Right renal pelvis (tissue), 4 donors: ENCODE measurements around the gene VSIG10L. TPM values are rescaled to one million over a fixed set of nuclear protein-coding genes. Genes with fewer than 3 reads are reported as not detected.
A peak's percentile ranks its signal among the peaks of the same experiment; 100 is the strongest.

Experiments used
- DNase-seq, 4 donors: peaks; one replicate each; pipeline ENCODE4 v3.0.0-alpha.2; 2013; ENCODE audit warnings: low read depth in 4 of 4, low spot score in 3 of 4, missing footprints in 1 of 4
- polyA plus RNA-seq, 4 donors: library from polyadenylated mRNA; unstranded; fragments of 120-200 nt; gene quantifications; one replicate each; pipeline ENCODE4 v1.2.1, GENCODE V29; 2013; ENCODE audit not compliant: insufficient read length in 4 of 4

Gene VSIG10L
- 1 to 10 TPM; 4.3 to 5.2 (median 5.0) TPM for polyA plus RNA-seq

DNA sequence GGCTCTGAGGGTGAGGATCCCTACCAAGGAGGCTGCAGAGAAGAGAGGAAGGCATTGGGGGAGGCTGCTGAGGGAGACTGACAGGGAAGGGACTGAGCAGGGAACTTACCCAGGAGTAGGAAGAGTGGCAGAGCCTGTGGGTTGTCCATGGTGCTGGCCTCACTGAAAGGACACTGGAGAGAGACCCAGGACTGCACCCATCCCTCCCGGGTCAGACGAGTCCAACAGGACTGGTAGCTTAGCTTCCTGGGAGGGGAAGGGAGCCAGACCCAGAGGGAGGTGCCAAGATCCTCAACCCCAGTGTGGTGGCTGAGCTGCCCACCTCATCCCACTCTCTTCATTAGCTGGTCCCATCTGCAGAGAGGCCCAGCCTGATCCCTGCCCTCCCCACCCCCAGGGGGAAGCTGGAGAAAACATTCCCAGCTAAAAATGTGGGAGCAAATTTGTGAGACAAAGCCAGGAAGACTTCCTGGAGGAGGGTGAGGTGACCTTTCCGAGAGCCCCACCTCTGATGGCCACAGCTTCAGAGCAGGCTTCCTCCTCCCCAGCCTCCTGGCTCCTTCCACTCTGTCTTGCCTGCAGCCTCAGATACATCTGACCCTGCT lies at the start of gene VSIG10L:
TSS of gene VSIG10L (minus strand) at position 164 of the 605 bp plus-strand sequence. CDS start at position 149, 15 bp downstream.
- no peak for DNase-seq

DNA sequence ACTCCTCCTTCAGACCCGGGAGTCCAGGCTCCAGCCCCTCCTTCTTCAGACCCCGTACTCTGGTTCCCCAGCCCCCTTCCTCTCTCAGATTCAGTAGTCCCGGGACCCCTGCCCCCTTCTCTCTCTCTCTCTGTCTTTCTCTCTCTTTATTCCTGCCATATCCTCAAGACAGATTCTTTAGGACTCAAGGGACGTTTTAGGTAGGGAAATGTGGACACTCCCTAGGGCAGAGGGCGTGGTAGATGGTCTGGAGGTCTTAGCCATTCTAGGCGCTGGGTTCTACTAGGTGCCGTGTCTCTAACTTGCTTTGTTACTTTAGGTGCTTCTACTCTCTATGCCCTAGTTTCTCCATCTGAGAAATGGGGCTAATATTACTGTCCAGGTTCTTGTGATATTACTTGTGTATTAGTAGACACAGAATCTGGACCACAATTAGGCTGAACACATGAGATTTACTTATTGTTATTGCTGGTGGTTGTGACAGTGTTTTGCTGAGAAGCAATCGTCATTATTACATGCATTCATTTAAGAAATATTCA lies 49.2 kb upstream of the VSIG10L start:
- DNase-seq, result no peak

DNA sequence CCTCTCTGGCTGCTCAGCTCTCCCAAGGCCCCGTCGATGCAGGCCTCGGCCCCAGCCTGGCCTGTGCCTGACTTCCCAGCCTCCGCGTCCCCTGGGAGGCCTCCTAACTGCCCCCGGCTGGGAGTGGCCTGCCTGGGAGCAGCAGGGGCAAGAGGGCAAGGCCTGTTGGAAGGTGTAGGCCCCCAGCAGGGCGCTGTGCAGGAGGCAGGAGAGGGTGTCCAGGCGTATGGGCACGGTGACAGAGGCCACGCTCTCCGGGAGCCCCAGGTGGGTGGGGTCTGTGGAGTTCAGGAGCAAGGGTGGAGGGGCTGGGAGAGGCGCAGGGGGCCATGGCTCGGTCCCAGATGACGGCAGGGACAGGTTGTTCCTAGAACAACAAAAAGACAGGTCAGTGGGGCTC lies 47.2 kb upstream of the VSIG10L start:
- no peak for DNase-seq

DNA sequence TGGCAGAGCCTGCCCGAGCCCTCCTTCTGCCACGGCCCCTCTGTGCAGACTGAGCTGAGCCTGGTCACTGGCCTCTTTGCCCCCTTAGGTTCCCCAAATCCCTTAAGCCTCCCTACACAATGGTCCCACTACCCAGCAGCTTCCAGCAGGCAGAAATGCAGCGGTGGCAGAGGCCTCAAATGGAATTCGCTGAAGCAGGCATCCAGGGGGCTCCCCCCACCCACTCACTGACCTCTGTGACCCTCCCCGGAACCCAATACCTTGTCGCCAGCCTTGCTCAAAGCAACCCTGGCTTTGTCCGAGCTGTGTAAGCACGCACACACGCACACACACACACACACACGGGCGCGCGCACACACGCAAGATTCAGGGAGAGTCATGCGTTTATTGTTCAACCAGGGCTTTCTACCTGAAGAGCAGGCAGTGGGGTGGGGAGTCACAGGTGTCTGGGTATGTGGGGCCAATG lies 46.0 kb upstream of the VSIG10L start, which contains the start of gene LIM2:
TSS of gene LIM2 (minus strand) at position 51 of the 466 bp plus-strand sequence. CDS start 531 bp downstream, outside the sequence.
- DNase-seq, result no peak

DNA sequence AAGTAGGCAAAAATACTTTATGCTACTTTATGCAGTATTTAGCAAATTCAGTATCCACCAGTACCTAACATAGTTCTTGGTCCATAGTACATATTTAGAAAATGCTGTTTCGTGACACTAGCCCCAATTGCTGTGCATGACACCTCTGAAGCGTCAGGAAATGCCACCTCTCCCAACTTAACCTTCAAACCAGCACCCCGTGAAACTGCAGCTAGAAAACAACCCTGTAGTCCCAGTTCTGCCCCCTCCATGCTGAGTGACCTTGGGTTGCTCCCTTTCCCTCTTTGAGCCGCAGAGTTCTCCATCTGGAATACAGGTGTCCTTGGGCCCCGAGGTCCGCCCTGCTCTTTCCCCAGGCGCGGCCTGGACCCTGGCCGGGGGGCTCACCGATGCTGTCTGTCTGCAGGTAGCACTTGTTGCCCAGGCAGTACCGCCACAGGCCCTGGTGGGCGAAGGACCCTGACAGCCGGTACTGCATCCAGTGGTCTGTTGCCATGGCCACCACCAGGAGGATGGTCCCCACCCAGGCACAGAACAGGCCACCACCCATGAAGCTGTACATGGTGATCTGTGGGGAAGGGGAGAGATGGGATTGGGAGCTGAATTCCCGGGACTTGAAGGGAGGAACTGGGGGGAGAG lies 45.1 kb upstream of the VSIG10L start:
- no peak for DNase-seq

DNA sequence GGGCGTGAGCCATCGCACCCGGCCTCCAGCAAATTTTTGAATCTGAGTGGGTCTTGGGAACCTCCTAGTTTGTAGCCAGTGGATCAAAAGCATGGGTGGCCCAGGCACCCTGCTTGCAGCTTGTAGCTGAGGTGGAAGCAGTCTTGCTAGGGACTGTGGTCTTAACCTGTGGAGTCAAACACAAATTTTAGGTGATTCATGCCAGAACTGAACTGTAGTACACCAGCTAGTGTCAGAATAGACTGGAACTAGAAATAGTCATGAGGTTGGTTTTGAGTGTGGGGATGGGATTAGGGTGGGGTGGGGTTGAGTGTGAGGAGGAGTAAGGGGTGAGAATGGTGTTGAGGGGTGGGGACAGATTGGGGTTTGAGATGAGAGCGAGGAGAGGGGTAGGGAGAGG lies 40.1 kb upstream of the VSIG10L start:
- DNase-seq, result no peak

DNA sequence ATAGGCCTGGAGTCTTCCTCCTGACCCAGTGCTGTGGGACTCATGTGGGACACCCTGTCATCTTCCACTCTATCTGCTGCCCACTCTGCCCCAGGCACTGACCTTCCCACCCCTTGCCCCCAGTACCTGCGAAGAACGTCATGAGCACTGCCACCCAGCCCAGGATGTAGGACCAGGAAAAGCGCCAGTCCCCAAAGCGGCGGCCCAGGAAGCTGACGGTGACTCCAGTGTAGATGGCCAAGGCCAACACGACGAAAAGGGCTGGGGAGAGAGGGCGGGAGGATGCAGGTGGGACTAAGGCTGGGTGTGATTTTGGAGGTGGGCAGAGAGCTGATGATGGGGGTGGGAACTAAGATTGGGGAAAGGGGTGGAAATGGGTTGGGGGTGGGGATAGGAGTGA lies 38.4 kb upstream of the VSIG10L start:
- no peak for DNase-seq

DNA sequence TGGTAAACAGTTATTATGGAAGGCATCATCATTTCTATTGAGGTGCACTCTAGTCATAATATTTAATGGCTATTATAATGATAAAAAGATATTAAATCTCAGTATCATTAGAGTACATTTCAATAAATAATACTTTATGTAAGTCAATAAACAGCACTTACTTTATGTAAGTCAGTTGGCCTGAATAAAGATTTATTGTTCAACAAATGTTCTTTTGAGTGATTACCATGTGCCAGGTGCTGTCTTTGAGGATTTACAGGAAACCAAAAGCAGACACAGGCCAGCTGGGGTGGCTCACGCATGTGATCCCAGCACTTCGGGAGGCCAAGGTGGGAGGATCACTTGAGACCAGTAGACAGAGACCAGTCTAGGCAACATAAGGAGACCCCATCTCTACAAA lies 35.5 kb upstream of the VSIG10L start:
- no peak for DNase-seq

DNA sequence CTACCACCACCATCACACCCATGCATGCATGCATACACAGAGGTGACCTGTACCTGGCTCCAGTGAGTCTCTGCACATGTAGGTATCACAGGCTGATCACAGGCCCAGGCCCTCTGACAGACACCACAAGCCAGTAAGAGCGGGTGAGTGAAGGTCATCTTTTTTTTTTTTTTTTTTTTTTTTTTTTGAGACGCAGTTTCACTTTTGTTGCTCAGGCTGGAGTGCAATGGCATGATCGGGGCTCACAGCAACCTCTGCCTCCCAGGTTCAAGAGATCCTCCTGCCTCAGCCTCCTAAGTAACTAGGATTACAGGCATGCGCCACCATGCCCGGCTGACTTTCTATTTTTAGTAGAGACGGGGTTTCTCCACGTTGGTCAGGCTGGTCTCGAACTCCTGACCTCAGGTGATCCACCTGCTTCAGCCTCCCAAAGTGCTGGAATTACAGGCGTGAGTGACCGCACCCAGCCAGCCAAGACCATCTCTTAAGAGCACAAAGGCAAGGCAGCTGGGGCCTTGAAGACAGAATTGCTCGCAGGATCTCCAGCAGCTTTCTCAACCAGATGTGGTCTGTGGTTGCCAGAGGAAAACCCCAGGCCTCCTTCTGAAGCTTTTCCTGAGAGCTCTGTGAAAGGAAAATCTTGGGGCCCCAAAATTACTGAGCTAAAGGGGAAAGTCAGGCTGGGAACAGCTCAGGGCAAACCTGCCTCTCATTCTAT lies 33.7 kb upstream of the VSIG10L start:
- DNase-seq, result no peak

DNA sequence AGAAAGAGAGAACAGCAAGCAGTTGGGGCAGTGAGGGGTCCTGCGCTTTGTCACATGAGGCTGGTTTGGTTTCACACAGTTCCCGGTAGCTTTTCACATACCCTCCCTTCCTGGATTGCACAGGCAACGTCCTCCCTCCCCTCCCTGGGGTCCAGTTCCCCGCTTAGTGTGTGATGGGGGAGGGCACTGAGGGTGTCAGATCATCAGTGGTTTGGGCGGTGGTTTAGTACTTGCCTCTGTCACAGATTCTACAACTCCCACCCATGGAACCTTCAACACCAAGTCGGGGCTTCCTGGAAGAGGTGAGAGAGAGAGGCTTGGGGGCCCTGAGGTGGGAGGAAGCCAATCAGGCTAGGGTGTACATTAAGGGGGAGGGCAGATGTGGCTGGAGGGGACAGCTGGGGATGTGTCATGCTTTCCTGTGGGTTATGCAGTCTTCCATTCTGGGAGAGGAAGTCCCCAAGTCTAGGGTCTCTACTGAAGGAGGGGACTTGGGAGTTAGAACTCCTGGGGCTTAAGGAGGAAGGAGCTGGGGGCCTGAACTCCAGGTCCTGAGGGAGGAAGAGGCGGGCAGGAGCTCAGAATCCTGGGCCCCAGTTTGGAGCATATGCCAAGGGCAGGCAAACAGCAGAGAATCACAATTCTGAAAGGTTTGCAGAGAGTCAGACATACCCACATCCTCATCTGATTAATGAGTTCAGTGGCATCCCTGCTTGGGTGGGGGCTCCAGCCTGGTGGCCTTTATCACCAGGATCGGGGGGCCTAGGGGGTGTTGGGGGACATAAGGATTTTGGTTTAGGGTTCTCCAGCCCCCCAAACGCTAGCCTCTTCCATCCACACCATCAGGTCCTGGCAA lies 30.9 kb upstream of the VSIG10L start, which contains the start of gene NKG7:
TSS of gene NKG7 (minus strand) at position 6 of the 856 bp plus-strand sequence. CDS start 119 bp downstream, outside the sequence.
- no peak for DNase-seq

DNA sequence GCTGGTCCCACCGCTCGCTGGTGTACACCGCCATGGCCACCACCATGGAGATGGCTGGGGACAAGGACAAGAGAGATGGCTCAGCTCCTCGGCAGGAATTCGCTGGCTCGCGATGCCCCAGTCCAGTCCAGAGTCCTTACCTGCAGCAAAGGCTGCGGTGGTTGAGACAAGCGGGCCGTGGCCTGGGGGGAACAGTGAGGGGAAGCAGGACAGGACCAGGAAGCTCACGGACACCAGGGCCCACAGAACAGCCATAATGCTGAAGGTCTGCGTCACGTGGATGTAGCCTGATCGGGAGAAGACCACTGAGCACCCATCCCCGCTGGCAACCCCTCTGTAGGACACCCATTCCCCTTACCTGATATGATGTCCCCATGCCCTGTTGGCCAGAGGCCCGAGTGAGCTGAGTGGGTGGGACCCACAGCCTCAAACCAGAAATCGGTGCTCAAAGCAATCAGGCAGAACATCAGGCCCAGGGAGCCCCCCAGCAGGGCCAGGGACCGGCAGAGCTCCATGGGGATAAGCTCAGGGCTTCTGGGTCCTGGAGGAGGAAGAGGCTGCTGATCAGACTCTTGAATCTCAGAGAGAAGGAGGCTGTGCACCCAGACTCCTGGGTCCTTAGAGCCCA lies 30.2 kb upstream of the VSIG10L start:
- DNase-seq, result no peak

DNA sequence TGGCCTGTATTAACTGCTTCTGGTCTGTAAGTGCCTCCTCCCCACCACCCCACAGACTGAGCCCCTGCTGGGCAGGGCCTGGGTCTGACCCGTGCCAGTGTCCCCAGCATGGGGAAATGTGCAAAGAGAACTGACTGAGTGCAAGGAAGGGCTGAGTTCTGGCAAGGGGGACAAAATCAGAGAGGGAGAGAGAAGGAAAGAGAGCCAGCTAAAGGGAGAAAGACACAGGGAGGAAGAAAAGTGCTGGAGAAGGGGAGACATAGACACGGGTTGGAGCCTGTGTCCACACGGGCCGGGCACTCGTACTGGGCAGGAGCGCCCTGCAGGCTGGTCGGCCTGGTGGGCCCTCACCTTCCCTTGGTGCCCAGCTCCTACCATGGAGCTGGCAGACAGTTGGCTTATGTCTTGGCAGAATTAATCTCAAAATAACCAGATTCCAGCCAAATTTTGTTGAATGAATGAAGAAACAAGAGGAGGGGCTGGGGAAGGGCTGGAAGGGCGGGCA lies 29.3 kb upstream of the VSIG10L start:
- no peak for DNase-seq

DNA sequence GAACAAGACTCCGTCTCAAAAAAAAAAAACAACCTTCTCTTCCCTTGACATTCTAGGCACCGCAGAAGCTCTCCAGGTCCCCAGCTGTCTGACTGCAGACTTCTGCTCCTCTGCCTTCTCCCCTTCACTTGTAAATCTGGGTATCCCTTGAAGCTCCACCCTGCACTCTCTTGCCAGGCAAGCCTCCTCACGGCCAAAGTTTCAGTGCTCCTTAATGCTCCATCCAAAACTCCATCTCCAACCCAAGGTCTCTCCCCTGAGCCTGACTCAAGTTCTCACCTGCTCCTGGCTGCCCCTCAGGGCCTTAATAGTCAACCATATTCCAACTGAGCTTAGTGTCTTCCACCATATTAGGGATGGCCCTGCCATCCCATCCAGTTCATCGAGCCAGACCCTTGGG lies 28.3 kb upstream of the VSIG10L start:
- DNase-seq, result no peak

DNA sequence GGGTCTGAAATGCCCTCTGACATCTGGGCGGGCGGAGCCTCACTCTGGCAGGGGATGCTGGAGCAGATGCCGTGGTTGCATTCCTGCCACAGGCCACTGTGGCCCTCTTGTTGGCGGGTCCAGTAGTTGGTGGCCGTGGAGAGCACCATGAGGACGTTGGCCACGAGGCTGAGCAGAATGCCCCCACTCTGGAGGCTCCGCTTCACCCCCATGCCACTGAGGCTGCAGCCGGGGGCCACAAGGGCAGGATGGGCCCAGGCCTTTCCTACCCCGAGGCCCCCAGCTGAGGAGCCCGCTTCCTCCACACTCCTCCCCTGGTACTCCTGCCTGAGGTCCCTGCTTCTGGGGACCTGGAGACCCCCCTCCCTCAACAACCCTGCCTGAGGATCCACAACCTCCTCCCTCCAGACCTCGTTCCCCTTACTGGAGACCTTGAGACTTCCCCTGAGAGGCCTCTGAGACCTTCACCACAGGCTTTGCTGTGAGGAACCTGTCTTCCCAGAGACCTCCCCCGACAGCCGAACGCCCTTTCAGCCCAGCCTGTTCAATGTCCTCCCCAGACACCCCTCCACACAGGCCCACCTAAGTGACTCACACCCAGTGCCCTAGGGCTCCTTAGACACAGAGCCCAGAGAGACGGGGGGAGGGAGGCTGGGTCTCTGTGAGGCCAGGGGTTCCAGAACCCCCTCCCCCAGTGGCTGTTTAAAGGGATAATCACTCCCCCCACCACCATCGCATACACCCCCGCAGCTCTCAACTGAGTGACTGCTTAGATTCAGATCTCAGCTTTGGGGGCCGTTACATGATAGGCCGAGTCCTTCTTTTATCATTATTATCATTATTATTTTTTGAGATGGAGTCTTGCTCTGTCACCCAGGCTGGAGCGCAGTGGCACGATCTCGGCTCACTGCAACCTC lies 26.7 kb upstream of the VSIG10L start, which contains the start of gene CLDND2:
TSS of gene CLDND2 (minus strand) at position 638 of the 917 bp plus-strand sequence. CDS start at position 212, 426 bp downstream.
- no peak for DNase-seq

DNA sequence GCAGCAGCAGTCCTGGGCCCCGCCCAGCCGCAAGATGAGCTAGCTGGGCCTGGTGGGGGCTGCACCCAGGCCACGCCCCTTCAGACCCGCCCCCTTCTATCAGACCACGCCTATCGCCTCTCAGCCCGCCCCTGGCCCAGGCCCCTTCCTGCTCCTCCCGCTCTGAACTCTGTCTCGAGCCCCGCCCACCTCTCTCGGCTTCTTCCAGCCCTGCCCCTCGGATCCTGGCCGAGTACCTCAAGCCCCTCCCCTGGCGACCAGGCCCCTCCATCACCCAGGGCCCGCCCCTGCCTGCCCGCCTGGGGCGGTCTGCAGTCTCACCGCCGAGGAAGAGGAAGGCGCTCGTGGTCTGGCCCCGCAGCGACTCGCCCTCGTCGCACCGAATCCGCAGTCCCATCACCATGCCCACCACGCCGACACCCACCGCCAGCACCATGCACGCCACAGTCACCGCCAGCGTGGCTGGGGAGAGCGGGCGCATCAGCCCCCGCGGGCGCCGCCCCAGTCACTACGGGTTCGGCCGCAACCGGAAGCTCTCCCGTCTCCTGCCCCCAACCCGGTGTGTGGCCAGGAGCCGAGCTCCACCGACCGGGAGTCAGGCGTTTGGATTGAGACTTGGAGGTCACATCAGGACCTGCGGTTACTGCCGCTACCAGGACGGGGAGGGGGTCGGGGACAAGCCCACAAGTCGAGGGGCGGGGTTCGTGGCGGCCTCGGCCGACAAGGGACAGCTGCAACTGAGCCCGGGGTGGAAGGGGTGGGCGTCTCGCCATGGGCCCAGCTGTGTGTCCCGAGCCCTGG lies 25.8 kb upstream of the VSIG10L start:
- DNase-seq, result peak; percentile 95 to 97 (median 96)

DNA sequence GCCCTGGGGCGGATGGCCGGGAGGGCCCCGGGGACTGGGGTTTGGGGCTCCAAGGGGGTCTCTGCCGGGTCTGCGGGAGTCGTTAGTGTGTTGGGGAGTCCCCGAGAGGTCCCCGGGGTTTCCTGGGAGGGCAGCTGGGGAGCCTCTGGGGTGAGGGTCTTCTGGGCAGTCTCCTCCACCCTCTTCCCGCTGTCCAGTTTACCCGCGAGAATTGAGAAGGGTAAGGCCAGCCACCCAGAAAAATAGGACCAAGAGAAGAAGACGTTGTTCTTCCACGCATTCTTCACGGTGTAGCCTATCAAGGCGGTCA lies 25.3 kb upstream of the VSIG10L start:
- no peak for DNase-seq

DNA sequence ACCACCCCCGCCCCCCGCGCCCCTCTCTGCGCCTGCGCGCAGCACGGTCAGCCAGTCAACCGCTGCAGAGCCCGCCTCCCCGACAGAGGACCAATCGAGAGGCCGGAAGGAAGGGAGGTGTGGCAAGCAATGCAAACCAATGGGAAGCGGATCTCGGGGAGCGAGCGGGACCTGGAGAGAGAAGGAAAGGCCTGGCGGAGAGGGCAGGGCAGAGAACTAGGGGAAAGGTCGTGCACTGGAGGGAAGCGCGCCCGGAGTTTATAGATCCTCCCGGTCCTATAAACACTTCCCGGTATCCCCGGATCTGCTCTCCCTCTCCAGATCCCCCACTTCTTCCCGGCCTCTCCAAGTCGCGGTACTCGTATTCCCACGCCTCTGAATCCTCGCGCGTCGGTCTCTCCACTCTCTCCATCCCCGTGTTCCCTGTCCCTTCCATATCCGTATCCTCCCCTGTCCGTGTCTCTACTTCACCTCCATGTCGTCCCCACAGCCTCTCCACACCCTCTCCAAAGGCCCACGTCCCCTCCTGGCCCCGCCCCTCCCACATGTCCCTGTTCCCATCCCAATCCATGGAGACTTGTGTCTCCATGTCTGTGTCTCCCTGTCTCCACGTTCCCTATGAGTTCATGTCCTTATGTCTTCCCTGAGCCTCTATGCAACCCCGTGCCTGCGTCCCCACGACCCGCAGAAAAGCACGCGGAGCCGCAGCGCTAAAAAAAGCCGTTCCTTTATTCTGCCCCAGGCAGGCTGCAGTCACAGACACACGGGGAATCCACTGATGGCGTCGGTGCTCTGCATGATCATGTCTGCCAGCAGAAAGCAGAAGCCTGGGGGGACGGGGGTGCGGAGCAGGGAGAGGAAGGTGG lies 24.7 kb upstream of the VSIG10L start:
- peak; percentile 85 to 97 (median 96) for DNase-seq
